Hematopoietic multipotent progenitor cell treated with erythropoietin and hydrocortisone succinate and interleukin-3 and kit ligand, for 15 days (in vitro differentiated cells): Measurements from ENCODE around the gene PADI6.

Experiments used
- DNase-seq: peaks from one replicate; pipeline ENCODE4 v3.0.0-alpha.2; 2015; ENCODE audit warnings: low spot score

The PADI6 gene

GRCh38 chr1:17356387-17357026 is 15.5 kb upstream of the PADI6 start:
- DNase-seq, result no peak

DNA sequence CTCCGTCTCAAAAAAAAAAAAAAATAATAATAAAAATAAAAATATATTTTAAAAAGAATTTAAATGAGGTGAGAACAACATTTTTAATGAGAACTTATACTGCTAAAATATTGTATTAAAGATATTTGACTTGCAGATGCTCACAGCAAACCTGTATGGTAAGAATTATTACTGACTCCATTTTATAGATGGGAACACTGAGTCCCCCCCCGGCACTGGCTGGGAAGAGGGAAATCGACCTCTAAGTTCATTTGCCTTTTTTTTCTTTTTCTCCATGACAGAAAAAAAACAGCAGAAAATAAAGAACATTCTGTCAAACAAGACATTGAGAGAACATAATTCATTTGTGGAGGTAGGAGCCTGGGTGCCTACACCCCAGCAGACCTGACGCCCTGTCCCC is 13.4 kb upstream of the PADI6 start:
- no peak for DNase-seq

DNA sequence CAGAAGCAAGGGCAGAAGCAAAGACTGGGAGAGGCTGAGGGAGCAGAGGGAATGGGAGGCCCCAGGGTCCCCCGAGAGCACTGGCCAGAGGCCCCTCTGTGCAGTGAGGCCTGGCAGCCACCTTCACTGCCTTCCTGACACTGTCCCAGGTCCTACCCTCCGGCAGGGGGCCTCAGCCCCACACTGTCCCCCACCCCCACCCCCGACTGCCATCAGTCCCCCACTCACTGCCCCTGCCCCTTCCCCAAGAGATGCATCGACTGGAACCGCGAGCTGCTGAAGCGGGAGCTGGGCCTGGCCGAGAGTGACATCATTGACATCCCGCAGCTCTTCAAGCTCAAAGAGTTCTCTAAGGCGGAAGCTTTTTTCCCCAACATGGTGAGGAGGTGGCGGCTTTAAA is 13.0 kb upstream of the PADI6 start:
- no peak for DNase-seq

DNA sequence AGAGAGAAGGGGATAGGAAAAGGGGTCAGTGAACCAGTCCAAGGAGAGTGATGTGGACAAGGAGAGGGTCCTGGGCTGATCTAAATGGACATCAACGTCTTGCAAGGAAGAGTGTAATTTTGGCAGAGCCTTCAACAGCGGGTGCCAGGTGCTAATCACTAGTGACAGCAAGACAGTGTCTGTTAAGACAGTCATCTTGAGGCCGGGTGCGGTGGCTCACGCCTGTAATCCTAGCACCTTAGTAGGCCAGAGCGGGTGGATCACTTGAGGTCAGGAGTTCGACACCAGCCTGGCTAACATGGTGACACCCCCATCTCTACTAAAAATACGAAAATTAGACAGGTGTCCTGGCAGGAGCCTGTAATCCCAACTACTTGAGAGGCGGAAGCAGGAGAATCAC is 12.2 kb upstream of the PADI6 start:
- peak; percentile 44 for DNase-seq

DNA sequence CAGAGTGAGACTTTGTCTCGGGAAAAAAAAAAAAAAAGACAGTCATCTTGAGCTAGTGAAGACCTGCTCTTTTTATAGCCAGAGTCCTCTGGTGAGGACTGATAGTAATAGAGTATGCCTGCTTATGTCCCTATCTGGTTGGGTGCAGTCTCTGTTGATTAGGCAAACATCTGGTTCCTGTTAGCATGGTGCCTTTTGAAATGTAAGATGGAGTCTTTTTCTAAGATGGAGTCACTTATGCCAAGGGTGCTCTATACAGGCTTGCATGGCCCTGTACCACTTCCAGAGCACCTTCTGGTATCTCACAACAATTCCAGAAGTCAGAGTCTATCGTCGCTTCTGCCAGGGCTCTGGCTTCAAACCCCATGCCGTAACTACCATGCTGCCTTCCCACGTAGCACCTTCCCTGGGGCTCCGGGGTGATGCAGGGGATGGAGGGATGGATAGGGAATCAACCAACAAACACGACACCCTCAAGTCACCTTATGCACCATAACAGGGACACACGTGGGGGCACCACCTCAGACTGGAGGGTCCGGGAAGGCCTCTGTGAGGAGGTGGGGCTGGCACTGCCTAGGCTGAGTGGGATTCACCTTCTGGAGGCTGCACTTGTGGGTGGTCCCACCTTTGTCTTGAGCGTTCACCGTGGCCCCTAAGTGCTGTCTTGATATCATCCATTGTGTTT is 11.6 kb upstream of the PADI6 start:
- peak; percentile 62 for DNase-seq

DNA sequence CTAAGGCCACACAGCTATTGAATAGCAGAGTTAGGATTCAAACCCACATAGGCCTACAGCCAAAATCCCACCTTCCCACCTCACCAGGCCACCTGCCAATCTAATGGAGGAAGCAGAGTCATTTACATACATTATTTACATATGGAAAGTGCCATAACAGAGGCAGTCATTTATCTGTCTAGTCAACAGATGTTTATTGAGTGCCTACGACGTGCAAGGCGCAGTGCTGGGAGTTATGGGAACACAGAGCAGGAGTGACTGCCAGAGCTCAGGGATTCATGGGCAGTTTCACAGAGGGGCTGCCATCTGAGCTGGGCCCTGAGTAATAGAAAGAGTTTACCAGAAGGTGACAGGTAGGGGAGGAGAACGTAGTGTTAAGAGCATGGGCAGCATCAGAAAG is 10.3 kb upstream of the PADI6 start:
- DNase-seq, result no peak

DNA sequence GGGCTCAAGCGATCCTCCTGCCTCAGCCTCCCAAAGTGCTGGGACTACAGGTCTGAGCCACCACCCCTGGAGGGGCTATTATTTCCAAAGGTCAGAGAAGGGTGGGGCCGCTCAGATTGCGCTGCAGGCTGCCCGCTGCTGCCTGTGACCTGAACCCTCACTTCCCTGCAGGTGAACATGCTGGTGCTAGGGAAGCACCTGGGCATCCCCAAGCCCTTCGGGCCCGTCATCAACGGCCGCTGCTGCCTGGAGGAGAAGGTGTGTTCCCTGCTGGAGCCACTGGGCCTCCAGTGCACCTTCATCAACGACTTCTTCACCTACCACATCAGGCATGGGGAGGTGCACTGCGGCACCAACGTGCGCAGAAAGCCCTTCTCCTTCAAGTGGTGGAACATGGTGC is 8.6 kb upstream of the PADI6 start:
- no peak for DNase-seq

DNA sequence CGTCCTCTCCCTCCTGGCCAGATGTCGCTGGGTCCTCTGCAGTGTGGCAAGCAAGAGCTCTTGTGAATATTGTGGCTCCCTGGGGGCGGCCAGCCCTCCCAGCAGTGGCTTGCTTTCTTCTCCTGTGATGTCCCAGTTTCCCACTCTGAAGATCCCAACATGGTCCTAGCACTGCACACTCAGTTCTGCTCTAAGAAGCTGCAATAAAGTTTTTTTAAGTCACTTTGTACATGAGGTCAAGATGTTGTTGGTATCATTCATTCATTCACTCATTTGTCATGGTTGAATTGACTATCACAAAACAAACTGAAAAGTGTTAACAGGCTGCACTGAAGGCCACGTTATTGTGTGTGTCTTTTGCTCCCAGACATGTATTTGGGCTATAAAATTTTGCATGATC is 8.2 kb upstream of the PADI6 start:
- DNase-seq, result no peak

DNA sequence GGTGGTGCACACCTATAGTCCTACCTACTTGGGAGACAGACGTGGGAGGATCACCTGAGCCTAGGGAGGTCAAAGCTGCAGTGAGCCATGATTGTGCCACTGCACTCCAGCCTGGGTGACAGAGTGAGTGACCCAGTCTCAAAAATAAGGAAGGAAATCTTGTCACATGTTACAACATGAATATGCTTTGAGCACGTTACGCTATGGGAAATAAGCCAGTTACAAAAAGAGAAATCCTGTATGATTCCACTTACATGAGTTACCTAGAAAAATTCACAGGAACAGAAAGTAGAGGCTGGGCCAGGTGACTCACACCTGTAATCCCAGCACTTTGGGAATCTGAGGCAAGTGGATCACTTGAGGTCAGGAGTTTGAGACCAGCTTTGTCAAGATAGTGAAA is 6.7 kb upstream of the PADI6 start:
- DNase-seq, result no peak

- DNase-seq, result no peak
Measured at GRCh38 chr1:17369466-17369865, 2.5 kb upstream of the PADI6 start.

DNA sequence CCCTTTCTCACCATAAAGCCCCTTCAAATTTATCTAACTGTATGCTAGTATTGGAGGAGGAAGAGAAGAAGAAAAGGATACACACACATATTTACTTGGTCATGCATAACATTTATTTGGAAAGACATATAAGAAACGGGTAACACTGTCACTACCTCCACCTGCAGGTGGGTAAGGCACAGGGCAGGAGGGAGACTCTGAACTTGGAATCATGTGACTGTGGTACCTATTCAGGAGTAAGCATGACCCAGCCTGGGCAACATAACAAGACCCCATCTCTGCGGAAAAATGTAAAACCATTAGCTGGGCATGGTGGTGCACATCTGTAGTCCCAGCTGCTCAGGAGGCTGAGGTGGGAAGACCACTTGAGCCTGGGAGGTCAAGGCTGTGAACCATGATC is 1.4 kb upstream of the PADI6 start:
- DNase-seq, result no peak

DNA sequence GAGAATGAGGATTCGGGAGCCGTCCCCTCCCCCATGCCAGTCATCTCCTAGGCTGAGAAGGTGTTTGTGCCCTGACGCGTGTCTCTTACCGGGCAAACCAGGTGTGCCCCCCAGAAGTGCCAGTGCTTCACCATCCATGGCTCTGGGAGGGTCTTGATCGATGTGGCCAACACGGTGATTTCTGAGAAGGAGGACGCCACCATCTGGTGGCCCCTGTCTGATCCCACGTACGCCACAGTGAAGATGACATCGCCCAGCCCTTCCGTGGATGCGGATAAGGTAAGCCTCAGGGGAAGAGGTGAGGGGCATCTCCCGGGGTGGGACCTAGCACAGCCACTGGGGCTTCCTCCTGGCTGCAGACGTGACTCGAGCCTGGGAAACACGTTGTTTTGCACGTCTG is 959 bp downstream of the PADI6 start:
- DNase-seq, result no peak

GRCh38 chr1:17375651-17376050 is 3.7 kb downstream of the PADI6 start:
- no peak for DNase-seq

GRCh38 chr1:17377325-17377953 is 5.4 kb downstream of the PADI6 start:
- no peak for DNase-seq

DNA sequence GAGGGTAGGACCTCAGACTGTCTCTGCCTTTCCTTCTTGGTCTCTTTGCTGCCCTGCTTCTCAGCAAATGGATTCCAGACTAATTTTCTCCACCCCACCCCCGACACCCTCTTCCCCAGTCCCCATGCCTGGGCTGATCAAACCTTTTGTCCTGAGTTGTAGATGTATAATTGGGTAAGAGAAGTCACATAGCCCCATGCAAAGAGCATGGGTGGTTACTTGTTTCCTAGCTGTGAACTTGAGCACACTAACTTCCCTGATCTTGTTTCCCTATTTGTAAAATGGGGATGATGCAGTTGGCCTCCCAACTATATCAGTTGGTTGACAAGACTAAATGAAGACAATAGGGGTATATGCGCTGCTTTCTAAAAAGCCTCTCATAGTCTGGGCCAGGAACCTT is 9.2 kb downstream of the PADI6 start:
- no peak for DNase-seq

GRCh38 chr1:17392199-17392740 is 20.3 kb downstream of the PADI6 start:
- no peak for DNase-seq

GRCh38 chr1:17393230-17393629 is 21.2 kb downstream of the PADI6 start:
- no peak for DNase-seq

DNA sequence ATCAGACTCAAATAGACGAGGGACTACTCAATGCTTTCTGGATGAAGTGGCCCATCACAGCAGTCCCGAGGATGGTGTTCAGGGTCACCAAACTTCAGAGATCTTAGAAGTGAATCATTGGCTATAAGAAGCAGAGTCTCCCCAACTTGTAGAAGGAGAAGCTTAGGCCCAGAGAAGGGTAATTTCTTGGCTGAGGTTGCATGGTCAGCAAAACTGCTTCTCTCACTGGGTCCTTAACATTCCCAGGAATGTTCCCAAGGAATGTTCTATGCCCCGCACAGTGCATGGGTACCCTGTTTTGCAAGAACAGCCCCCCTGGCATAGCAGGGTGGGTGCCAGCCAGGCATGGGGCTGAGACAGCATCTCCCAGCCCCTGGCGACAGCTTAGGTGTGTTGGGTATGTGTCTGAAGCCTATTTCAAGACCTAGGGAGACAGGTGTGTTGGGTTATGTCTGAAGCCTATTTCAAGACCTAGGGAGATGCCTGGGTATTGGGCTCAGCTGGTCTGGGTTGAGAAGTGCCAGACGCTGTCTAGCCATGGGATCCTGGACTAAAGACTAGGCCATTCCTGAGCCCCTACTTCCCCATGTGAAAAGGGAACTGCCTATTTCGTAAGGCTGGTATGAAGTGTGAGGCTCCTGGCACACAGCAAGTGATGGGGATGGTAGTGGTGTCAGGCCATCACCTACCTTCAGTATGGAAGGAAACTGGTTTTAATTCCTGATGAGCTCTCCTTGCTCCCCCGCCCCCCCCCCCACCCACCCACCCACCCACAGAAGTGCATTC is 26.1 kb downstream of the PADI6 start:
- DNase-seq, result no peak

GRCh38 chr1:17400725-17401341 is 28.8 kb downstream of the PADI6 start:
- DNase-seq, result no peak

DNA sequence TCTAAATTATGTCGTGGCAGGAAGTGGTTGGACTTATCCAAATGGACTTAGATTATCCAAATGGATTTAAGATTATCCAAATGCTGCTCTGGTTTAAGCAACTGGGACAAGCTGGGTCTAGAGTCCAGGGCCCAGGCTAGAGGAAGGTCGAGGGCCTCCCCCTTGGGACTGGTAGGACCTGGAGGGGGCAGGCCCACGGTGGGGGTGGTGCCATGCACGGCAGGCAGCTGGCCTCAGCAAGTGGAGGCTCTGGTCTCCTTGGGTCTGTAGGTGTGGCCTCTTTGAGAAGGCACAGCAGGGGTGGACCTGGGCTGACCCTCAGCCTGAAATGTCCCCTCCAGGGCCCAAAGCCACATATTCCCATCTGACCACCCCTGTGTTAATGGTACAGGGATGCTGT is 29.8 kb downstream of the PADI6 start:
- no peak for DNase-seq

DNA sequence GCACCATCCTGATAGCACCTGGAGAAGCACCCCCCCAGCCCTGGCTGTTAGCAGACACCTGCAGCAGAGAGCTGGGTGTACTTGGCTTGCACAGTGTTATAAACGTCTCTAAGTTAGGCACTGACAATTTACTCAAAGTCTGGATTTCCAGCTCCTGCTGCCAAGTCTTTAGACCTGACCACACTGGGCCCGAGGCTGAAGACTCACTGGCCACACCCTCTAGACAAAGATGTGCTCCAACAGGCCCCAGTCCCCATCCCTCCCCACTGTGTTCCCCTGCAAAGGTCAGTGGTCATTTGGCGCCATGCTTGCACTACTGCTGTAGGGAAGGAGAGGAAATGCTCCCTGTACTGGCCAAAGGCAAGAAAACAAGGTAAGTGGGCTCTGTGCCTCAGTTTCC is 31.1 kb downstream of the PADI6 start:
- DNase-seq, result no peak

- DNase-seq, result no peak
Measured at GRCh38 chr1:17404034-17404684, 32.2 kb downstream of the PADI6 start.
